Stimulated activated naive CD8-positive, alpha-beta T cell treated with anti-CD3 and anti-CD28 coated beads, Interleukin-15, amount 100 ng/mL, for 72 hours (primary cell): ENCODE measurements around the gene SH3TC1.

ENCODE experiments used
- ATAC-seq: fragments of 150-1000 bp; cut with Tn5 transposase; 2 replicates; pipeline ENCODE4 v1.10.0; 2021; ENCODE audit warnings: mild to moderate bottlenecking, moderate library complexity
- DNase-seq, 2 donors: peaks; one replicate each; pipeline ENCODE4 v3.0.0; 2021 to 2022
- H3K27ac Mint-ChIP-seq, 2 donors: one replicate each; pipeline ENCODE4 v1.8.0; 2022; ENCODE audit warnings: mild to moderate bottlenecking in 2 of 2, mixed read lengths in 2 of 2, moderate library complexity in 2 of 2
- H3K27me3 Mint-ChIP-seq: one replicate; pipeline ENCODE4 v1.8.0; 2022; ENCODE audit warnings: mixed read lengths
- H3K4me1 Mint-ChIP-seq: one replicate; pipeline ENCODE4 v1.8.0; 2022; ENCODE audit warnings: mild to moderate bottlenecking, mixed read lengths
- H3K4me3 Mint-ChIP-seq, 2 donors: one replicate each; pipeline ENCODE4 v1.8.0; 2022; ENCODE audit warnings: mild to moderate bottlenecking in 2 of 2, mixed read lengths in 2 of 2, moderate library complexity in 1 of 2
- H3K9me3 Mint-ChIP-seq, 2 donors: one replicate each; pipeline ENCODE4 v1.8.0; 2022; ENCODE audit warnings: mixed read lengths in 2 of 2

Gene SH3TC1

DNA sequence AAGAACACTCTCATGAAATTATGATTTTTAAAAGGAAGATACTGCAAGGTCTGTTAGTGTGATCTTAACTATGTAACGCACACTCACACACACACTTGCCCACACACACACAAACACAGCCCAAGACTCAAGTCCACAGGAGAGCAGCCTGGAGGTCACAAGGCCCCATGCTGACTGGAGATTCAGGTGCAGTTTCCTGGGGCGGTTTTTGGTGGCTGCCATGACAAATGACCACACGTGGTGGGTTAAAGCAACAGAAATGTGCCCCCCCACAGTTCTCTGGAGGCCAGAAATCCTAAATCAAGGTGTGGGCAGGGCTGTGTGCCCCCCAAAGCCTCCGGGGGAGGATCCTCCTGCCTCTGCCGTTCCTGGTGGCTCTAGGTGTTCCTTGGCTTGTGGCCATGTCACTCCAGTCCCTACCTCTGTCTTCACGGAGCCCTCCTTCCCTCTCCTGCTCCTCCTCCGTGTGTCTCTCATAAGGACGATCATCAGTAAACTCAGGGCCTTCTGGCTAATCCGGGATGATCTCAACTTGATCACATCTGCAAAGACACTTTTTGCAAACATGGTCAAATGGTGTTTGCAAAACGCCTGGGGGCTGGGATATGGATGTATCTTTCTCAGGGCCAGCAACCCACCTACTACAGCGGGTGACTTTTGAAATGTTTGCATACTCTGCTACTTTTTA lies 60.8 kb downstream of the SH3TC1 start:
- Mint-ChIP-seq H3K4me3 (no peak overlapping the region), H3K9me3 (no peaks in the 10 kb centered on the region), H3K4me1 (no peaks in the 10 kb centered on the region), H3K27ac (peak overlapping the region in 1 of 2 donors; percentile 7), H3K27me3 (no peaks in the 10 kb centered on the region)
- ATAC-seq (no peak), DNase-seq (no peak)

DNA sequence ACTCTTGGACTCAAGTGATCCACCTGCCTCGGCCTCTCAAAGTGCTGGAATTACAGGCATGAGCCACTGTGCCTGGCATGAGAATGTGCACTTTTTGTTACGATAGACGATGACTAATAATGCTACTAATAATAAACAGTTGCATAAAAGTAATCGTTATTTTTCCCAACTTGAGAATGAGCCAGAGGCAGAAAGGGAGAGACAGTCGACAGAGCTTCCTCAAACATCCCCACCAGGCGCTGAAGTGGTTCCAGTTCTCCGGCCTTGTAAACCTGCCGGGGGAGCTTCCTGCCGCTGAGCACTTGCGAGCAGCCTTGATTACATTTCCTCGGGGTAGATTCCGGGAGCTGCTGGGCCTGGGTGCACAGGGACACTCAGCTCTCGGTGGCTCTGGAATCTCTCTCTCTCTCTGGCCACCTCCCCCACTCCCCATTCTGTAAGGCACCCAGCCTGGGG lies 61.6 kb downstream of the SH3TC1 start:
- Mint-ChIP-seq H3K27ac (no peak overlapping the region), H3K9me3 (no peaks in the 10 kb centered on the region), H3K4me3 (no peak overlapping the region), H3K27me3 (no peaks in the 10 kb centered on the region), H3K4me1 (no peaks in the 10 kb centered on the region)
- DNase-seq (no peak), ATAC-seq (no peak)

GRCh38 chr4:8261851-8262535 lies 62.9 kb downstream of the SH3TC1 start:
- Mint-ChIP-seq H3K4me3 (no peak overlapping the region), H3K27ac (no peak overlapping the region), H3K4me1 (no peaks in the 10 kb centered on the region), H3K9me3 (no peaks in the 10 kb centered on the region), H3K27me3 (no peaks in the 10 kb centered on the region)
- DNase-seq (no peak), ATAC-seq (no peak)

- ATAC-seq (no peak), DNase-seq (no peak)
- no peaks in the 10 kb centered on the region for H3K27me3 Mint-ChIP-seq
- no peak overlapping the region for H3K27ac Mint-ChIP-seq
- no peak overlapping the region for H3K4me3 Mint-ChIP-seq
- no peaks in the 10 kb centered on the region for H3K9me3 Mint-ChIP-seq
- no peaks in the 10 kb centered on the region for H3K4me1 Mint-ChIP-seq
These were observed 63.7 kb downstream of the SH3TC1 start for GRCh38 chr4:8262637-8263322.

DNA sequence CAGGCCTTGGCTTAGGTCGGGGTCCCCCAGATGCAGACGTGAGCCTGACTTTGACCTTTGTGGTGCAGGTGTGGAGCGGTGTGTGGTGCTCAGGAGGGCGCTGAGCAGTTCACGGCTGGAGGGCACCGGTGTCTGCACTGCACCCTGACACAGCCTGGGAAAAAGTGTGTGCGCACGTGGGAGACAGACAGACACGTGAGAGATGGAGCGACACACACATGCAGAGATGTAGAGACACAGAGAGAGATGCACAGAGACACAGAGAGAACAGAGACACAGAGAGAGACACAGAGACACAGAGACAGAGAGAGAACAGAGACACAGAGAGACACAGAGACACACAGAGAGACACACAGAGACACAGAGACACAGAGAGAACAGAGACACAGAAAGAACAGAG lies 64.3 kb downstream of the SH3TC1 start:
- DNase-seq (no peak), ATAC-seq (no peak)
- Mint-ChIP-seq H3K27ac (no peak overlapping the region), H3K27me3 (peaks cover 2% of the 10 kb centered on the region), H3K4me1 (no peaks in the 10 kb centered on the region), H3K4me3 (no peak overlapping the region), H3K9me3 (no peaks in the 10 kb centered on the region)

DNA sequence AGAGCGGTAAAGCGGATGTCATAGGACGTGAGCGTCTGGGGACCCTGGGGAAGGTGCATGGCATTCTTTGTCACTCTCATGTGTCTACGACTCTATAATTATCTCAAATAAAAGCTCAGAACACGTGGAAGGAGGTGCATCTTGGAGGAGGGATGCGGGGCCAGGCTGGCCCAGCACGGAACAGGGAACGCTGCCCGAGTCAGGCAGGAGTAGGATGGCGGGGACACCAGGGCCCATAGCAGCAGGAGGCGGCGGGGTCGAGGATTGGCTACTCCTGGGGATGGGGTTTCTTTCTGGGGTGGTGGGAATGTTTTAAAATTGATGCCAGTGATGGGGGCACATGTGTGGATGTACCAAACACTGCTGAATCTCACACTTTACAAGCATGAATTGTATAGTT lies 65.0 kb downstream of the SH3TC1 start:
- Mint-ChIP-seq H3K27me3 (peaks cover 10% of the 10 kb centered on the region), H3K4me1 (no peaks in the 10 kb centered on the region), H3K9me3 (no peaks in the 10 kb centered on the region), H3K27ac (no peak overlapping the region), H3K4me3 (no peak overlapping the region)
- no peak for ATAC-seq
- no peak for DNase-seq

DNA sequence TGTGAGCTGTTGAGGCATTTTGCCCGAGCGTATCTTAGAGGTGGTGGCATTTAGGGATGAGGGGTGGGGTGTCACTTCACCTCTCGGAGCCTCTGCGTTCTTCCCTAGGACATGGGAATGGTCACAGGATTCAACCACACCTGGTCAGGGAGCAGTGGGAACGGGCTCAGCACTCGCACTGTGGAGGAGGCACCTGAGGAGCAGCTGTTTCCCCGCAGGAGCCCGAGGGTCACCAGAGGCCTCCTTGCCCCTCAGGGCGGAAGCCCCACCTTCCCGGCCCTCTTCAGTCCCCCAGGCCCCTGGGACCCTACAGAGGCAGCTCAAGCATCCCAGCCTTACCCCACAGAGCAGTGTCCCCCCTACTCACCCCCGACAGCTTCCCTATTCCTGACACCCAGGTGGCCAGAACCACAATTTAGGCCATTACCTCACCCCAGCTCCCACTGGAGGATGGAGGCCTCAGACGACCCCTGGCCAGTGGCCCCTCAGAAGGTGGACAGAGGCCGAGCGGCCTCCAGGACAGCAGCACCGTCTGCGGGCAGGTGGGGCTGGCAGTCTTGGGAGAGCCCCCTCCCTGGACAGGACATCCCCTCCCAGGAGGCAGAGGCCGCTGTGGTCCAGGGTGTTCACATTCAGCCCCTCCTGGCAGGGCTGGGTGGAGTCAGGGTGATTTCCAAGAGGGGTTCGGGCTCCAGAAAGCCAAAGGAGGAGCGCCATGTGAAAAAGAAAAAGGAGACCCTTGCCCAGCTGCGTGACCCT lies 66.3 kb downstream of the SH3TC1 start:
- H3K27me3 Mint-ChIP-seq: peaks cover 18% of the 10 kb centered on the region
- no peak overlapping the region for H3K27ac Mint-ChIP-seq
- DNase-seq (no peak), ATAC-seq (no peak)
- H3K9me3 Mint-ChIP-seq: no peaks in the 10 kb centered on the region
- H3K4me1 Mint-ChIP-seq: no peaks in the 10 kb centered on the region
- H3K4me3 Mint-ChIP-seq: no peak overlapping the region

DNA sequence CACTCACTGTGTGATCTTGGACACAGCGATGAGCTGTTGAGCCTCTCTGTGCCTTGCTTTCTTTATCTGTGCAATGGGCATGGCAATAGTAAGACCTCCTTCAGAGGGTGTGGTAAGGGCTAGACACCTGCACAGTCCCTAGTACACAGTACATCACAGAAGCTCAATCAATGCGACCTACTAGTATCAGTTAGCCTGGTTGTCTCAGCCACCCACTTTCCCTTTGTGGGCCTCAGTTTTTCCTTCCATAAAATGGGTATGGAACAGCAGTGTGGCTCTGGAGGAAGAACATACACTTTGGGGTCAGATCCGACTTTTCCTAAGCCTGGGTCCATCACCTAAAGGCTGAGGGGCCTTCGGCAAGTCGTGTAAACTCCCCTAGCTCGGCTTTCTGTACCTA lies 67.0 kb downstream of the SH3TC1 start:
- ATAC-seq: no peak
- Mint-ChIP-seq H3K27ac (no peak overlapping the region), H3K27me3 (peaks cover 25% of the 10 kb centered on the region), H3K4me1 (no peaks in the 10 kb centered on the region), H3K9me3 (no peaks in the 10 kb centered on the region), H3K4me3 (no peak overlapping the region)
- DNase-seq: no peak

- Mint-ChIP-seq H3K27me3 (peaks cover 29% of the 10 kb centered on the region), H3K27ac (no peak overlapping the region), H3K4me1 (no peaks in the 10 kb centered on the region), H3K4me3 (no peak overlapping the region), H3K9me3 (no peaks in the 10 kb centered on the region)
- no peak for DNase-seq
- ATAC-seq: no peak
These were observed 67.4 kb downstream of the SH3TC1 start for GRCh38 chr4:8266508-8266907.

- no peak overlapping the region for H3K4me3 Mint-ChIP-seq
- H3K27ac Mint-ChIP-seq: no peak overlapping the region
- DNase-seq (peak; percentile 23 to 28), ATAC-seq (peak; percentile 63)
- H3K4me1 Mint-ChIP-seq: no peaks in the 10 kb centered on the region
- no peaks in the 10 kb centered on the region for H3K9me3 Mint-ChIP-seq
- peaks cover 35% of the 10 kb centered on the region for H3K27me3 Mint-ChIP-seq
These were observed 68.0 kb downstream of the SH3TC1 start for GRCh38 chr4:8267077-8267476.

GRCh38 chr4:8268211-8268610 lies 69.1 kb downstream of the SH3TC1 start:
- ATAC-seq (no peak), DNase-seq (no peak)
- Mint-ChIP-seq H3K27ac (no peak overlapping the region), H3K27me3 (peaks cover 45% of the 10 kb centered on the region), H3K9me3 (no peaks in the 10 kb centered on the region), H3K4me1 (no peaks in the 10 kb centered on the region), H3K4me3 (no peak overlapping the region)

- Mint-ChIP-seq H3K27ac (no peak overlapping the region), H3K4me3 (no peak overlapping the region), H3K4me1 (no peaks in the 10 kb centered on the region), H3K9me3 (no peaks in the 10 kb centered on the region), H3K27me3 (peaks cover 53% of the 10 kb centered on the region)
- ATAC-seq (no peak), DNase-seq (no peak)
These were observed 69.9 kb downstream of the SH3TC1 start for GRCh38 chr4:8268901-8269534.

- no peak for DNase-seq
- Mint-ChIP-seq H3K4me1 (no peaks in the 10 kb centered on the region), H3K9me3 (no peaks in the 10 kb centered on the region), H3K27me3 (peaks cover 60% of the 10 kb centered on the region), H3K4me3 (peak within 1 kb of the TSS in 1 of 2 donors; percentile 21), H3K27ac (no peak within 1 kb of the TSS)
- ATAC-seq: peak; percentile 45
These were observed 70.7 kb downstream of the SH3TC1 start, which contains the start of gene HTRA3 for GRCh38 chr4:8269535-8270417. Gene HTRA3, plus strand, starts transcription at chr4:8269754. Its CDS starts 215 bp downstream, at chr4:8269969.

- Mint-ChIP-seq H3K9me3 (no peaks in the 10 kb centered on the region), H3K27ac (no peak overlapping the region), H3K4me1 (no peaks in the 10 kb centered on the region), H3K27me3 (peaks cover 66% of the 10 kb centered on the region), H3K4me3 (no peak overlapping the region)
- DNase-seq: no peak
- ATAC-seq: no peak
These were observed 71.3 kb downstream of the SH3TC1 start for GRCh38 chr4:8270418-8270771.
